Retina (tissue), 1 donor: ENCODE data around the gene LCE5A.
"Not testable (repeated sequence)": the region's sequence is repeated elsewhere in the genome, so short reads cannot be mapped to it uniquely, and the experiment has no call there.

Experiments
- DNase-seq: peaks from one replicate; pipeline ENCODE4 v3.0.0-alpha.2; 2016

The LCE5A gene

GRCh38 chr1:152517237-152517811, 6.7 kb downstream of the LCE5A start:
- DNase-seq, result no peak

DNA sequence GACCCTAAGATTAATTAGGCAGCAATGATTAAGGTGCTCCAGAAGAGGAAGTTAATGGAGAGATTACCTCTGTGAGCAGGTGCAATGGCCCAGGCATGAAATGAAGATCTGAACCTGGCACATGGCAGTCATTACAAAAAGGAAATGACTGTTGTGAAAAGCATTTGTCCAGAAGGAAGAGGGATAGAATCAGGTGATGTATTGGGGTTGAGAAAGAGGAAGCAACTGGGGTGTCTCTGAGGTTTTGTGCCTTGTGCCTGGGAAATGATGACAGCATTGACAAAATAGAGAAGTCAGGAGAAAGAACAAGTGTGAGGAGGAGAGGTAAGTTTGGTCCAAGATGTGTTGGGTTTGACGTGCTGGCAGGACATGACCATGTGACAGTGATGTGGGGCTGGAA, 9.2 kb downstream of the LCE5A start:
- no peak for DNase-seq

GRCh38 chr1:152520561-152521090, 10.0 kb downstream of the LCE5A start:
- DNase-seq, result no peak

- no peak for DNase-seq
Measured at GRCh38 chr1:152525080-152525641, 14.6 kb downstream of the LCE5A start.

DNA sequence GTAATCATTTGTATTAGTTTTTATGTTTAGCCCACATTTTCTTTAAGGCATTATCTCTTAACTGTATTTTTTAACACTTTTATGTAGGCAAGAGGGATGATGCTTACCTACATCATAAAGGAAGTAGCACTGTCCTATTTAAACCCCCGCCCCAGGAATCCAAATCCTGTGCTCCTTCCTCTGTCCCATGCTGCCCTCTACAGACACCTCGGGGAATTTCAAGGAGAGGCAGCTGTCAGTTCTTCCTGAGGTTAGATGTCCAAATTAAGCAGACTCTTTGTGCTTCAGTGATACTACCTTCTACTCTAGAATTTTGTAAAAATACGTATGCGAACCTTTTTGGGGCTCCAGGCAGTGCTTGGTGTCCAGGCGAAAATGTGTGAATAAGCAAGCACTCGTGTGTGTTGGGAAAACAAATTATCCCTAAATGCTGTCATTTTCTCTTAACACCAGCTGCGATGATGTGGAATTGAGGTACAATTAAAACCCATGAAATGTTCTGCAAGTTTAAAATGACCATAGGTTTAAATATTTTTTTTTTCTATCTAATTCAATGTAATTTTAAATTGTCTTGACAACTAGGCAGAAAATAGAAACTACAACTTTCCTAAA, 22.8 kb downstream of the LCE5A start:
- DNase-seq, result peak; percentile 8

DNA sequence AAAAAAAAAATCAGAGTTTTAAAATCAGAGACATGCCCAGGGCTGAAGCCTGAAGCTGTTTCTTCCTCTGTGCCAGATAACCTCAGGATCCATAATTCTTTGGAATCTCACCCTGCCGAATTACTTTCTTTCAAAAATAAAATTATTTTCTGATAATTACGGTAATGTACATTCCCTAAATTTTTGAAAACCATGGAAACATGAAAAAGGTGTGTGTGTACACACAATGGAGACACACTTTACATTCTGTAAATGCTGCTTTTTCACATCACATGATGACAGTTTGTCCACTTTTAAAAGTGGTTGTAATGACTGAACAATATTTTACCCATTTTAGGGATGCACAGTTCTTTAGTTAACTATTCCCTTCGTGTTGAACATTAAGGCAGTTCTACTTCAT, 25.2 kb downstream of the LCE5A start:
- DNase-seq, result no peak

DNA sequence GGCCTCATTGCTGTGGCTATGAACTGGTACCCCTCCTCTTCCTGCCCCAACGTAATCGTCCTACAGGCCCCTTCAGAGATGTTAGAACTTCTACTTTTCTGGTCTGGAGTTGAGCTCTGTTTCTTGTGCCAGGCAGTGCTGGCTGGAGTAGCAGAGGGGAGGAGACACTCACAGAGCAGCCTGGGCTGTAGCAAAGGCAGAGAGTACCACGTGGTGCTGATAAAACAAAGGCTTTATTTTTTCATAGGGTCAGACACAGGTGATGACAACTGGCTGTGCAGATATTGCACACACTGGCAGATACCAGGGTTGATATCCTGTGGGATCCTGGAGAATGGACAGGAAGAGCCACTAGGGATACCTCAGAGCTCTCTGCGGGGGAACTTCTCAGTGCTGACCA, 26.9 kb downstream of the LCE5A start:
- no peak for DNase-seq

DNA sequence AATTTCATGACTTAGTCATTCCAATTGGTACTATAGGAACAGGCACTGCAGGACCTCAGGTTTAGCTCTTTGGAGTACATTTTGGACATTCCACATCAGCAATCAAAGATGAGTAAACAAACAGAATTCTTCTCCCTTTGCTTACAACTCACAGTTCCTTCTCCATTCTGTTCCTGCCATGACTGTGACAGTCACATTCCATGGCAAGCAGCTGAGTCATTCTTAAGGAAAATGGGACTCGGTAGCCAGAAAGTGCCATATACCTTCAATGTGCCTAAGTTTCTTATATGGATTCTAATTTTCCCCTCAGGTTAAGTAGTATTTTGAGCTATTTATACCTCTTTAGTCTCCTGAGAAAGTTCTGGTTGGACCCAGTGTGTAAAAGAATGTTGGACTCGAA, 29.3 kb downstream of the LCE5A start:
- no peak for DNase-seq

GRCh38 chr1:152543820-152544219, 33.2 kb downstream of the LCE5A start:
- DNase-seq, result no peak

DNA sequence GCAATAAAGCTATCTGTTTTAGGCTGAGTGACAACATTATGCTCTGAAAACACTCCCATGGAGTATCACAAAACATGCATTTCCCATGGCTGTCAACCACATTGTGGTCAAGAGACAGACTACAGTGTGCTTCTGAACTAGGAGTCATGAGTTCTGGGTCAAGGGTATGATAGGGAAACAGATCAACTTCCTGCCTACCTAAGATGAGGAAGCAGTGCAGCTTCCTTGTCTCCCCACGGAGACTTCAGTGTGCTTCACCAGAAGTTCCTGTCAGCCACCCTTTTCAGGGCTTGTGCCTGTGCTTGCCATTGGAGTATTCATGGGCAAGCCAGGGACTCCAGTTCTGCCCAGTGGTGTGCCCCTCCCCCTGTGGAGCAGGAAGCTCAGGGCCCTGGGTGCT, 36.1 kb downstream of the LCE5A start:
- DNase-seq, result no peak

GRCh38 chr1:152548358-152548757, 37.8 kb downstream of the LCE5A start:
- not testable (repeated sequence) for DNase-seq
